ENCODE results near the gene MRPS16. TPM values are rescaled to one million over a fixed set of nuclear protein-coding genes. Genes with fewer than 3 reads are reported as not detected.
A peak's percentile ranks its signal among the peaks of the same experiment; 100 is the strongest.

Gene MRPS16
- total RNA-seq, 1 donor from 2014 or later = 160 TPM

- H3K27me3 Mint-ChIP-seq (ENCODE audit: insufficient read depth) = no peaks in the 10 kb centered on the region
- intact Hi-C loops (cut with micrococcal nuclease) = no loop called here
- H3K9me3 Mint-ChIP-seq = no peaks in the 10 kb centered on the region
- DNase-seq (ENCODE audit: low spot score) = no peak
- peaks cover 28% of the 10 kb centered on the region for H3K36me3 Mint-ChIP-seq (ENCODE audit: low read depth)
- H3K4me1 Mint-ChIP-seq (ENCODE audit: low read depth) = peaks cover 4% of the 10 kb centered on the region
- no peak overlapping the region for H3K4me3 Mint-ChIP-seq
- H3K27ac Mint-ChIP-seq = no peak overlapping the region
These were observed 19.6 kb downstream of the MRPS16 start for GRCh38 chr10:73232887-73233286.

- Mint-ChIP-seq H3K9me3 (no peaks in the 10 kb centered on the region), H3K36me3 (ENCODE audit: low read depth) (peaks cover 21% of the 10 kb centered on the region), H3K27me3 (ENCODE audit: insufficient read depth) (no peaks in the 10 kb centered on the region), H3K27ac (no peak overlapping the region), H3K4me3 (no peak overlapping the region), H3K4me1 (ENCODE audit: low read depth) (peaks cover under 1% of the 10 kb centered on the region)
- intact Hi-C loops (cut with micrococcal nuclease) = no loop called here
- no peak for DNase-seq (ENCODE audit: low spot score)
These were observed 22.9 kb downstream of the MRPS16 start for GRCh38 chr10:73229567-73229966.

GRCh38 chr10:73228247-73228646, 24.2 kb downstream of the MRPS16 start:
- no peaks in the 10 kb centered on the region for H3K27me3 Mint-ChIP-seq (ENCODE audit: insufficient read depth)
- intact Hi-C loops (cut with micrococcal nuclease) = no loop called here

GRCh38 chr10:73226663-73227062, 25.8 kb downstream of the MRPS16 start:
- intact Hi-C loops (cut with micrococcal nuclease) = no loop called here
- no peaks in the 10 kb centered on the region for H3K4me1 Mint-ChIP-seq (ENCODE audit: low read depth)
- peaks cover 10% of the 10 kb centered on the region for H3K36me3 Mint-ChIP-seq (ENCODE audit: low read depth)
- H3K9me3 Mint-ChIP-seq = no peaks in the 10 kb centered on the region
- no peaks in the 10 kb centered on the region for H3K27me3 Mint-ChIP-seq (ENCODE audit: insufficient read depth)
- DNase-seq (ENCODE audit: low spot score) = no peak
- no peak overlapping the region for H3K27ac Mint-ChIP-seq
- H3K4me3 Mint-ChIP-seq = no peak overlapping the region

More at GRCh38 chr10:73228247-73228646, 24.2 kb downstream of the MRPS16 start:
- no peaks in the 10 kb centered on the region for H3K4me1 Mint-ChIP-seq (ENCODE audit: low read depth)
- peak overlapping the region; percentile 47 for H3K27ac Mint-ChIP-seq
- no peak overlapping the region for H3K4me3 Mint-ChIP-seq
- H3K36me3 Mint-ChIP-seq (ENCODE audit: low read depth) = peaks cover 14% of the 10 kb centered on the region
- no peak for DNase-seq (ENCODE audit: low spot score)
- H3K9me3 Mint-ChIP-seq = no peaks in the 10 kb centered on the region

GRCh38 chr10:73225518-73225917, 26.9 kb downstream of the MRPS16 start:
- intact Hi-C loops (cut with micrococcal nuclease) = no loop called here
- Mint-ChIP-seq H3K27ac (no peak overlapping the region), H3K4me3 (no peak overlapping the region), H3K27me3 (ENCODE audit: insufficient read depth) (no peaks in the 10 kb centered on the region), H3K36me3 (ENCODE audit: low read depth) (peaks cover 2% of the 10 kb centered on the region), H3K4me1 (ENCODE audit: low read depth) (no peaks in the 10 kb centered on the region), H3K9me3 (no peaks in the 10 kb centered on the region)
- DNase-seq (ENCODE audit: low spot score) = no peak

GRCh38 chr10:73220989-73221388, 31.5 kb downstream of the MRPS16 start:
- Mint-ChIP-seq H3K27ac (no peak overlapping the region), H3K4me1 (ENCODE audit: low read depth) (peaks cover 5% of the 10 kb centered on the region), H3K36me3 (ENCODE audit: low read depth) (peaks cover 17% of the 10 kb centered on the region), H3K4me3 (no peak overlapping the region), H3K9me3 (no peaks in the 10 kb centered on the region), H3K27me3 (ENCODE audit: insufficient read depth) (no peaks in the 10 kb centered on the region)
- DNase-seq (ENCODE audit: low spot score) = no peak
- intact Hi-C loops (cut with micrococcal nuclease) = no loop called here

GRCh38 chr10:73219384-73219783, 33.1 kb downstream of the MRPS16 start:
- DNase-seq (ENCODE audit: low spot score) = no peak
- H3K9me3 Mint-ChIP-seq = no peaks in the 10 kb centered on the region
- H3K4me3 Mint-ChIP-seq = no peak overlapping the region
- peaks cover 5% of the 10 kb centered on the region for H3K4me1 Mint-ChIP-seq (ENCODE audit: low read depth)
- no peaks in the 10 kb centered on the region for H3K27me3 Mint-ChIP-seq (ENCODE audit: insufficient read depth)
- intact Hi-C loops (cut with micrococcal nuclease) = no loop called here
- H3K27ac Mint-ChIP-seq = no peak overlapping the region
- peaks cover 20% of the 10 kb centered on the region for H3K36me3 Mint-ChIP-seq (ENCODE audit: low read depth)

- no peak overlapping the region for H3K4me3 Mint-ChIP-seq
- H3K36me3 Mint-ChIP-seq (ENCODE audit: low read depth) = peaks cover 20% of the 10 kb centered on the region
- H3K4me1 Mint-ChIP-seq (ENCODE audit: low read depth) = peaks cover 5% of the 10 kb centered on the region
- H3K9me3 Mint-ChIP-seq = no peaks in the 10 kb centered on the region
- H3K27me3 Mint-ChIP-seq (ENCODE audit: insufficient read depth) = no peaks in the 10 kb centered on the region
- DNase-seq (ENCODE audit: low spot score) = no peak
- intact Hi-C loops (cut with micrococcal nuclease) = no loop called here
- H3K27ac Mint-ChIP-seq = no peak overlapping the region
These were observed 33.8 kb downstream of the MRPS16 start for GRCh38 chr10:73218431-73219191.

- Mint-ChIP-seq H3K4me1 (ENCODE audit: low read depth) (peaks cover 5% of the 10 kb centered on the region), H3K4me3 (no peak overlapping the region), H3K27ac (no peak overlapping the region), H3K27me3 (ENCODE audit: insufficient read depth) (no peaks in the 10 kb centered on the region), H3K36me3 (ENCODE audit: low read depth) (peaks cover 23% of the 10 kb centered on the region), H3K9me3 (no peaks in the 10 kb centered on the region)
- no peak for DNase-seq (ENCODE audit: low spot score)
- intact Hi-C loops (cut with micrococcal nuclease) = no loop called here
These were observed 34.8 kb downstream of the MRPS16 start for GRCh38 chr10:73217628-73218027.

- Mint-ChIP-seq H3K27ac (no peak overlapping the region), H3K27me3 (ENCODE audit: insufficient read depth) (no peaks in the 10 kb centered on the region), H3K36me3 (ENCODE audit: low read depth) (peaks cover 24% of the 10 kb centered on the region), H3K9me3 (no peaks in the 10 kb centered on the region), H3K4me3 (no peak overlapping the region), H3K4me1 (ENCODE audit: low read depth) (peaks cover 5% of the 10 kb centered on the region)
- no peak for DNase-seq (ENCODE audit: low spot score)
- intact Hi-C loops (cut with micrococcal nuclease) = no loop called here
These were observed 36.7 kb downstream of the MRPS16 start for GRCh38 chr10:73215749-73216148.

- Mint-ChIP-seq H3K27me3 (ENCODE audit: insufficient read depth) (no peaks in the 10 kb centered on the region), H3K4me3 (no peak overlapping the region), H3K9me3 (no peaks in the 10 kb centered on the region), H3K27ac (no peak overlapping the region), H3K4me1 (ENCODE audit: low read depth) (no peaks in the 10 kb centered on the region), H3K36me3 (ENCODE audit: low read depth) (peaks cover 8% of the 10 kb centered on the region)
- no peak for DNase-seq (ENCODE audit: low spot score)
- intact Hi-C loops (cut with micrococcal nuclease) = no loop called here
These were observed 41.2 kb downstream of the MRPS16 start for GRCh38 chr10:73211106-73211811.

- no peaks in the 10 kb centered on the region for H3K27me3 Mint-ChIP-seq (ENCODE audit: insufficient read depth)
- no peak overlapping the region for H3K27ac Mint-ChIP-seq
- H3K9me3 Mint-ChIP-seq = no peaks in the 10 kb centered on the region
- no peaks in the 10 kb centered on the region for H3K4me1 Mint-ChIP-seq (ENCODE audit: low read depth)
- H3K4me3 Mint-ChIP-seq = no peak overlapping the region
- intact Hi-C loops (cut with micrococcal nuclease) = no loop called here
- no peak for DNase-seq (ENCODE audit: low spot score)
- H3K36me3 Mint-ChIP-seq (ENCODE audit: low read depth) = peaks cover 4% of the 10 kb centered on the region
These were observed 41.9 kb downstream of the MRPS16 start for GRCh38 chr10:73210395-73211105.

- intact Hi-C loops (cut with micrococcal nuclease) = no loop called here
- Mint-ChIP-seq H3K36me3 (ENCODE audit: low read depth) (peaks cover 4% of the 10 kb centered on the region), H3K9me3 (no peaks in the 10 kb centered on the region), H3K4me1 (ENCODE audit: low read depth) (no peaks in the 10 kb centered on the region), H3K27me3 (ENCODE audit: insufficient read depth) (no peaks in the 10 kb centered on the region), H3K4me3 (no peak overlapping the region), H3K27ac (no peak overlapping the region)
- DNase-seq (ENCODE audit: low spot score) = no peak
These were observed 42.7 kb downstream of the MRPS16 start for GRCh38 chr10:73209705-73210104.
